HG02678 (cell line): ENCODE data around the gene HSF2BP.
"Not testable (repeated sequence)": the region's sequence is repeated elsewhere in the genome, so short reads cannot be mapped to it uniquely, and the experiment has no call there.

ENCODE experiments used
- ATAC-seq: cut with Tn5 transposase; IDR thresholded peaks from one replicate; pipeline ENCODE4 v1.9.1; 2021; ENCODE audit warnings: mild to moderate bottlenecking, moderate library complexity; ENCODE audit not compliant: unreplicated experiment

The HSF2BP gene

GRCh38 chr21:43623588-43623987 is 35.7 kb downstream of the HSF2BP start:
- no peak for ATAC-seq

DNA sequence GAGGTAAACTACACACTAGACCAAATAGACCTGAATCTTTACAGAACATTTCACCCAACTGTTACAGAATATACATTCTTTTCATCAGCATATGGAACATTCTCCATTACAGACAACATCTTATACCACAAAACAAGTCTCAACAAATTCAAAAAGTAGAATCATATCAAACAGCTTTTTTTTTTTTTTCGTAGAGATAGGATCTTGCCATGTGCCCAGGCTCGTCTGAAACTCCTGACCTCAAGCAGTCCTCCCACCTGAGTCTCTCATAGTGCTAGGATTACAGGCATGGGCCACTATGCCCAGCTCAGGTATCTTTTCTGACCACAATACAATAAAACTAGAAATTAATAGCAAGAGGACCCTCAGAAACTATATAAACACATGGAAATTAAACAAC is 36.5 kb downstream of the HSF2BP start:
- no peak for ATAC-seq

- no peak for ATAC-seq
Measured at GRCh38 chr21:43619856-43620255, 39.4 kb downstream of the HSF2BP start.

- no peak for ATAC-seq
Measured at GRCh38 chr21:43619344-43619743, 39.9 kb downstream of the HSF2BP start.

- ATAC-seq: no peak
Measured at GRCh38 chr21:43618940-43619339, 40.3 kb downstream of the HSF2BP start.

DNA sequence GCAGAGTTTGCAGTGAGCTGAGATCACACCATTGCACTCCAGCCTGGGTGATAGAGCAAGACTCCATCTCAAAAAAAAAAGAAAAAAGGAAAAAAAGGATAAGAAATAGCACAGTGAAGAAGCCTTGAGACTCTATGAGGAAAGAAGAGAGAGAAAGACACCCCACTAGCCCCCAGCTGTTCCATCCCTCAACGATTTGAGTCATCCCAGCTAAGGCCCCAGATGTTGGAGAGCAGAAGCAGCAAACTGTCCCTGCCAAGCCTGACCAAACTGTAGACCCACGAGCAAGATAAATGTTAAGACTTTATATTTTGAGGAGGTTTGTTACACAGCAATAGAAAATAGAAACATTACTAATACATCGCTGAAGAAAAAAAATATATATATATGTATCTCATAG is 42.4 kb downstream of the HSF2BP start:
- not testable (repeated sequence) for ATAC-seq

DNA sequence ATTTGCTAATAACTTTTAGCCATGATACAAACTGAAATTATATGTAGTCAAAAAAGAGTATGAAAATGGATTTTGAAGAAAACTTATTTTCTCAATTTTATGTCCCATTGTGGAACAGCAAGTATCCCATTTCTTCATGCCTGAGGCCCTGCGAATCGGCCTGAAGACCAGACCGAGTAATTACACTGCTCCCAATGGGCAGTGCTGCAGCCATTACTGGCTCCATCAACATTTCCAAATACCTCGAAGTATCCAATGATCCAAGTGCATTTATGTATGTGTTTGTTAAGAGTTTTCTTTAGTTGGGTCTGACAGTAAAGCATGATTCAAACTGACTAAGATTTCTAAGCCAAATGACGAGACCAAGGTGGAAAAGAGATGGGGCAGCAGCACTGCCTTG is 44.4 kb downstream of the HSF2BP start:
- no peak for ATAC-seq

GRCh38 chr21:43613755-43614638 is 45.3 kb downstream of the HSF2BP start:
- ATAC-seq: no peak

GRCh38 chr21:43611598-43612369 is 47.5 kb downstream of the HSF2BP start:
- ATAC-seq: no peak

- no peak for ATAC-seq
Measured at GRCh38 chr21:43609501-43610340, 49.6 kb downstream of the HSF2BP start.

GRCh38 chr21:43608664-43609063 is 50.6 kb downstream of the HSF2BP start:
- no peak for ATAC-seq

GRCh38 chr21:43608225-43608624 is 51.1 kb downstream of the HSF2BP start:
- ATAC-seq: no peak

DNA sequence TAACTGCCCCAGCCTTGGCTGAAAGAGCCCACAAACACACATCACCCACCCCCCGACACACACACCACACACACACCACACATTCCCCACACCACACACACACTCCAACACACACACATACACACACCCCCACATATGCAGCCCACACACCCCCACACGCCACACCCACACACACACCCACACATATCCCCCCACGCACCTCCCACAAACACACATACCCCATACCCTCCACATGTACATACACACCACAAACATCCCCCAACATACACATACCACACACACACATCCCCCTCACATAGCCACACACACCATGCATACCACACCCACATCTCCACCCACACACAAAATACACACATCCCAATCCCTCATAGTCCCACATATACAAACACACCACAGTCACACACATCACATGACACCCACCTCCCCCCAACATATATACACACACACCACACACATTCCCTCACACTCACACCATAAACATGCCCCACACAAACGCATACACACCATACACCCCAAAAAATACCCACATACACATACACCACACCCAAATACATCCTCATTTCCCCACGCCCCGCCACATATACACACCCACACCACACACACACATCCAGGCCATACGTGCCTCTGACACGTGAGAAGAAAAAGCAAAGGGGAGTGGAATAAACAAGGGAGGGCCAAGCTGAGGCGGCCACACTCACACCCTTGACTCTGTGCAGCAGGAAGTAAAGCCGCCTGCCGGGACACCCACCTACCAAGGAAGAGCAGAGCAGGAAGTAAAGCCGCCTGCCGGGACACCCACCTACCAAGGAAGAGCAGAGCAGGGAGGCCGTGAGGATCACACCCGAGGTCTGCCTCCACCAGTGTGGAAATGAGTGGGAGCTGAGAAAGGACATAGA is 53.7 kb downstream of the HSF2BP start:
- ATAC-seq: no peak

- no peak for ATAC-seq
Measured at GRCh38 chr21:43604505-43605204, 54.6 kb downstream of the HSF2BP start.

GRCh38 chr21:43603641-43604504 is 55.4 kb downstream of the HSF2BP start:
- ATAC-seq: no peak

- ATAC-seq: no peak
Measured at GRCh38 chr21:43603233-43603626, 56.1 kb downstream of the HSF2BP start.

DNA sequence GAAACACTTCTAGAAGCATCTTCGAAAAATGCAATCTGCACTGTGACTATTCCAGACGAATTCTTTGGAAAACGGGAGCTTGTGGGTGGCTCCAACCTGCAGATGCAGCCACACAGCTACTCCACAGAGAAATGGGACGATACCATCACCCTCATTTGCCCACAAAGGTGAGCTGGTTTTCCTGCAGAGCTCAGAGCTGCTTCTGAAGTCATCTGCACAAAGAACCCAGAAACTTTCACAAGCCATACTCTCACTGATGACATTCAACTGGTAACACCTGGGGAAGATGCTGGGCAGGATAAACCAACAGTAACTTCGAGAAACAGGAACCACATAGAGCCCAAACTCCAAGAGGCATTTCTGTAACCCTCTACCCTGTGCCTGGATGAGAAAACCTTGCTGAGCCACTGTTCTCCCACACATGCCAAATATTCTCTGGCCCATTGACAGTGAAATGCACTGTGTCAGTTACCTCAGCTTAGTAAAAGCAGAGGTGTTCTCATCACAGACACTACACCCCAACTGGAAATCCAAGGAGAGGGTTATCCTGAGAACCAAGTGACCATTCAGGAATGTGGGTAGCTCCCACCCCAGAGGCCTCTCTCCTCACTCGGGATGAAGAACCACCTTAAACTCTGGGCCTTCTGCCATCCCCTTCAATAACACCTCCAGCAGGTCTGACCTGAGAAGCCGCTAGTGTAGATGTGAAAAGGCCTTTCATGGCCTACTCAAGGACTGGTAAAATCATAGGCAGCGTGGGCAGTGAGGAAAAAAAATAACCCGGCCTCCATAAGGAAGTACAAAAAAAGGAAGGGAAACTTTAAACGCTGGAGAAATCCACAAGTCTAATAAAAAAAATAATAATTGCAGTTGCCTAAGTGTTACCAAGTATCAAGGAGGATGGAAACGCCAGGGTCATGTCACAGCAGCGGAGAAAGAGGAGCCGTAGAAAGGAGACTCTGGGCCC is 56.7 kb downstream of the HSF2BP start:
- ATAC-seq: no peak
